K562 (cell line): ENCODE data around the gene MYOG. TPM values are rescaled to one million over a fixed set of nuclear protein-coding genes. Genes with fewer than 3 reads are reported as not detected.

Source experiments
- ATAC-seq: fragments of 200-7000 bp; cut with Tn5 transposase; 3 replicates; pipeline ENCODE4 v1.9.1; 2020; ENCODE audit warnings: moderate library complexity
- BruUV-seq: library from RNA; stranded (reverse); fragments of 400-500 nt; replicated peaks from 2 replicates; lab custom pipeline; 2021; lab: Mats Ljungman, UMichigan
- CTCF ChIA-PET: fragments of 300-600 bp; formaldehyde crosslinking; extraction: SDS; loops from one replicate; lab custom pipeline; 2021; ENCODE audit warnings: low intra/inter-chr PET ratio; lab: Yijun Ruan, JAX
- POLR2A ChIA-PET: fragments of 300-600, 350-650 bp; sonication (Branson Sonifier 250); formaldehyde crosslinking; extraction: SDS; loops from one replicate; lab custom pipeline; 2021; ENCODE audit warnings: antibody characterized with exemption, inconsistent platforms; lab: Yijun Ruan, JAX
- DNase-seq, 4 experiments: peaks; one replicate each; pipeline versions ENCODE4 v3.0.0 to v3.0.0-alpha.2; 2011 to 2018; ENCODE audit warnings: low spot score in 3 of 4, mixed read lengths in 3 of 4; ENCODE audit errors: extremely low read depth in 1 of 4
- FAIRE-seq: peaks from 2 replicates; lab custom pipeline; 2011; peaks lifted over from hg19 to GRCh38; lab: Jason Lieb, UNC
- H2AFZ ChIP-seq: 2 replicates; pipeline ENCODE4 v1.6.0; 2011; ENCODE audit warnings: low read depth, low read length, control low read depth, inconsistent platforms
- H3K27ac ChIP-seq: fragments of 200-600 bp; 3 replicates; pipeline ENCODE4 v1.8.0; 2011; ENCODE audit warnings: low read depth, mild to moderate bottlenecking, control low read depth, inconsistent platforms, low read length, moderate library complexity, mixed read lengths; ENCODE audit errors: extremely low read depth
- H3K27me3 ChIP-seq, 2 experiments: fragments of 300-600 bp in 1 of 2; 2 replicates in 1 of 2; 3 replicates in 1 of 2; pipeline versions ENCODE4 v1.6.0 to v1.8.0; 2011; ENCODE audit warnings: inconsistent platforms in 2 of 2, low read length in 2 of 2, mild to moderate bottlenecking in 1 of 2, mixed read lengths in 1 of 2, moderate library complexity in 1 of 2; ENCODE audit not compliant: control insufficient read depth in 2 of 2, insufficient read depth in 2 of 2
- H3K36me3 ChIP-seq: fragments of 300-600 bp; 3 replicates; pipeline ENCODE4 v1.8.0; 2011; ENCODE audit warnings: mild to moderate bottlenecking, low read length, inconsistent platforms; ENCODE audit not compliant: control insufficient read depth, insufficient read depth
- H3K4me1 ChIP-seq, 2 experiments: fragments of 200-600 bp in 1 of 2; replicated peaks in 1 of 2; 2 replicates in 1 of 2; 3 replicates in 1 of 2; pipeline versions ENCODE4 v1.5.1 to v1.8.0; 2011; ENCODE audit warnings: inconsistent platforms in 2 of 2, low read length in 2 of 2, mild to moderate bottlenecking in 1 of 2, mixed read lengths in 1 of 2, moderate library complexity in 1 of 2; ENCODE audit not compliant: control insufficient read depth in 2 of 2, insufficient read depth in 2 of 2
- H3K4me2 ChIP-seq: 2 replicates; pipeline ENCODE4 v1.6.1; 2011; ENCODE audit warnings: low read length, control low read depth, inconsistent platforms, mixed read lengths; ENCODE audit not compliant: insufficient read depth
- H3K4me3 ChIP-seq: fragments of 200-600 bp; sonication (generic), shearing (Covaris generic); 2 replicates; pipeline ENCODE4 v1.5.1; 2016; ENCODE audit warnings: control low read depth, inconsistent platforms
- H3K79me2 ChIP-seq: fragments of 200-600 bp; 3 replicates; pipeline ENCODE4 v1.8.0; 2011; ENCODE audit warnings: low read length, inconsistent platforms; ENCODE audit not compliant: control insufficient read depth, insufficient read depth
- H3K9ac ChIP-seq, 2 experiments: 2 replicates each; pipeline versions ENCODE4 v1.6.0 to v1.6.1; 2011; ENCODE audit warnings: low read depth in 2 of 2, low read length in 2 of 2, control low read depth in 1 of 2, inconsistent platforms in 1 of 2, mild to moderate bottlenecking in 1 of 2, mixed read lengths in 1 of 2; ENCODE audit not compliant: insufficient read depth in 1 of 2
- H3K9me1 ChIP-seq: one replicate; pipeline ENCODE4 v1.6.0; 2011; ENCODE audit warnings: inconsistent platforms, mild to moderate bottlenecking, low read length, moderate library complexity; ENCODE audit not compliant: control insufficient read depth, insufficient read depth
- H3K9me3 ChIP-seq: replicated peaks from 2 replicates; pipeline ENCODE4 v1.5.1; 2011; ENCODE audit warnings: low read depth, low read length, inconsistent platforms; ENCODE audit not compliant: control insufficient read depth, insufficient read depth
- H4K20me1 ChIP-seq: replicated peaks from 2 replicates; pipeline ENCODE4 v1.6.1; 2011; ENCODE audit warnings: low read length, inconsistent platforms, mixed read lengths; ENCODE audit not compliant: control insufficient read depth, insufficient read depth
- BACH1 ChIP-seq: fragments of 200-800 bp; sonication (Bioruptor generic); IDR thresholded peaks from 2 replicates; pipeline ENCODE4 v1.6.1; 2016; ENCODE audit warnings: missing genetic modification characterization, missing compliant biosample characterization
- CCNT2 ChIP-seq: IDR thresholded peaks from 2 replicates; pipeline ENCODE4 v1.6.1; 2011; ENCODE audit warnings: borderline replicate concordance, low read depth, mild to moderate bottlenecking, moderate library complexity, mixed read lengths, low read length; ENCODE audit not compliant: insufficient read length; ENCODE audit errors: extremely low read depth
- CHD1 ChIP-seq: fragments of 200-600 bp; sonication (generic); IDR thresholded peaks from one replicate; pipeline ENCODE4 v1.6.1; 2012; ENCODE audit warnings: mild to moderate bottlenecking, moderate library complexity, low read length, inconsistent platforms
- KDM5B ChIP-seq: fragments of 200-600 bp; sonication (generic); IDR thresholded peaks from 2 replicates; pipeline ENCODE4 v1.6.1; 2012; ENCODE audit warnings: low read depth, mild to moderate bottlenecking, moderate library complexity, low read length, control low read depth, inconsistent platforms; ENCODE audit not compliant: insufficient replicate concordance
- MCM3 ChIP-seq: fragments of 450-650 bp; IDR thresholded peaks from 2 replicates; pipeline ENCODE4 v1.6.1; 2016
- MNT ChIP-seq, 2 experiments: fragments of 450-650 bp; conservative IDR thresholded peaks; 2 replicates each; pipeline ENCODE4 v1.6.1; 2017; ENCODE audit warnings: mild to moderate bottlenecking in 2 of 2, moderate library complexity in 2 of 2
- MTF1 ChIP-seq: fragments of 250-450 bp; sonication (Bioruptor Pico); IDR thresholded peaks from 2 replicates; pipeline ENCODE4 v1.9.0; 2021; ENCODE audit warnings: moderate library complexity, mild to moderate bottlenecking, inconsistent platforms, borderline replicate concordance
- PHF20 ChIP-seq: fragments of 450-650 bp; IDR thresholded peaks from 2 replicates; pipeline ENCODE4 v1.6.1; 2018; ENCODE audit not compliant: partially characterized antibody
- SMARCC2 ChIP-seq: fragments of 450-650 bp; IDR thresholded peaks from 2 replicates; pipeline ENCODE4 v1.6.1; 2017; ENCODE audit warnings: antibody characterized with exemption, moderate library complexity, mild to moderate bottlenecking, low read depth
- SOX6 ChIP-seq: fragments of 450-650 bp; IDR thresholded peaks from 2 replicates; pipeline ENCODE4 v1.6.1; 2014; ENCODE audit warnings: mild to moderate bottlenecking
- STAG1 ChIP-seq: sonication (generic); formaldehyde crosslinking; IDR thresholded peaks from 2 replicates; pipeline ENCODE4 v1.5.0; 2020; ENCODE audit warnings: missing genetic modification reagents, borderline replicate concordance
- STAT5A ChIP-seq: IDR thresholded peaks from 2 replicates; pipeline ENCODE4 v1.6.1; 2012; ENCODE audit warnings: low read length, inconsistent platforms, borderline replicate concordance
- TCF7 ChIP-seq: sonication (generic); IDR thresholded peaks from 2 replicates; pipeline ENCODE4 v1.6.1; 2016; ENCODE audit warnings: antibody characterized with exemption, borderline replicate concordance
- ZNF175 ChIP-seq: fragments of 200-800 bp; sonication (Bioruptor generic); IDR thresholded peaks from 2 replicates; pipeline ENCODE4 v1.6.1; 2016; ENCODE audit warnings: low read depth, mild to moderate bottlenecking, missing genetic modification characterization, missing compliant biosample characterization
- ZNF592 ChIP-seq: fragments of 450-650 bp; IDR thresholded peaks from 2 replicates; pipeline ENCODE4 v1.6.1; 2017; ENCODE audit warnings: antibody characterized with exemption, mild to moderate bottlenecking
- ZNF766 ChIP-seq: fragments of 200-800 bp; sonication (Bioruptor generic); conservative IDR thresholded peaks from 2 replicates; pipeline ENCODE4 v1.6.1; 2016; ENCODE audit warnings: missing genetic modification characterization, missing compliant biosample characterization
- WGBS: fragments of 100-300 bp; shearing (Covaris generic); methylation state at CpG from one replicate; pipeline ENCODE4 v1.1.6; 2016; ENCODE audit warnings: low coverage, mixed read lengths; ENCODE audit not compliant: insufficient coverage; ENCODE audit errors: missing lambda C conversion rate; 5-methylcytosine and 5-hydroxymethylcytosine counted together
- in situ Hi-C: fragments of 300-500 bp; cut with MboI; formaldehyde crosslinking; loops from 4 replicates; pipeline ENCODE4 v1.15.0; 2018; ENCODE audit warnings: inconsistent platforms, mixed read lengths
- intact Hi-C: fragments of 100-400 bp; cut with micrococcal nuclease; formaldehyde crosslinking; loops from 2 replicates; pipeline ENCODE4 v1.14.2; 2022
- polyA plus RNA-seq, 8 experiments: library from polyadenylated mRNA; depleted of rRNA in 4 of 8; stranded (reverse) in 5 of 8; unstranded in 3 of 8; fragments of >200 nt; fragmentation: Nextera tagmentation in 2 of 8; fragmentation: Illumina TruSeq in 1 of 8; extraction: Ambion mirVana in 2 of 8; extraction: Trizol in 1 of 8; gene quantifications; 2 replicates each; pipeline versions ENCODE4 v1.2.1 to v1.2.3, GENCODE V29; 2011 to 2014; ENCODE audit warnings: inconsistent platforms in 1 of 8, missing spikeins in 1 of 8
- total RNA-seq, 7 experiments: library from RNA; depleted of rRNA in 6 of 7; stranded (reverse); fragments of >200 nt in 6 of 7; fragmentation: Illumina TruSeq in 2 of 7; extraction: Trizol in 2 of 7; gene quantifications; 2 replicates each; pipeline versions ENCODE4 v1.2.1 to v1.2.3, GENCODE V29; 2011 to 2021; ENCODE audit warnings: low replicate concordance in 1 of 7

Gene MYOG
- total and polyA plus RNA-seq, 9 of the 15 experiments (the other 6 are each of a cell fraction or from before 2014, with no cell fraction given): not detected

GRCh38 chr1:203077956-203078355, 7.9 kb downstream of the MYOG start:
- FAIRE-seq (no peak), ATAC-seq (no peak), DNase-seq (no peak)
- H3K9me1 ChIP-seq: no peaks in the 10 kb centered on the region
- no peak overlapping the region for H3K9ac ChIP-seq
- no peak overlapping the region for H2AFZ ChIP-seq
- no peaks in the 10 kb centered on the region; the same call in 1 of the 2 replicates for H4K20me1 ChIP-seq
- no peak overlapping the region for H3K4me2 ChIP-seq
- H3K79me2 ChIP-seq: no peaks in the 10 kb centered on the region
- TF ChIP-seq MNT (conservative IDR thresholded peaks at IDR 0.05): no peak
- TF ChIP-seq SMARCC2: no peak
- no peak for TF ChIP-seq ZNF592
- no peak for TF ChIP-seq PHF20
- no peak for TF ChIP-seq MCM3
- TF ChIP-seq STAT5A: no peak
- no peak for TF ChIP-seq TCF7
- no peak for TF ChIP-seq SOX6
- no peak for TF ChIP-seq CCNT2
- TF ChIP-seq BACH1 (tag): no peak
- no peak for TF ChIP-seq ZNF175 (CRISPR knock-in tag)
- TF ChIP-seq ZNF766: no peak
- TF ChIP-seq CHD1: no peak
- no peak for TF ChIP-seq STAG1 (CRISPR knock-in tag)
- no peak for TF ChIP-seq KDM5B
- no peak for TF ChIP-seq MTF1 (CRISPR knock-in tag)
- H3K27me3 ChIP-seq: peaks cover 44 to 77% of the 10 kb centered on the region in 2 experiments
- WGBS: 2% methylated on average over 2 of the region's 2 CpGs
- no peak overlapping the region for H3K27ac ChIP-seq
- BruUV-seq: no TSS peak
- in situ Hi-C loops: no loop called here
- CTCF ChIA-PET: no interaction called here
- POLR2A ChIA-PET: interaction anchor here (1.2 to 2.2 kb wide), 3 partner anchors 9 to 12 kb away, joined by 6 to 12 read pairs (median 6); partner anchors contain the start of gene MYOG
- H3K9me3 ChIP-seq: no peaks in the 10 kb centered on the region
- no peak overlapping the region for H3K4me3 ChIP-seq
- H3K4me1 ChIP-seq: peaks cover 0 to 10% of the 10 kb centered on the region in 2 experiments; a peak in 2 of 5 replicates
- intact Hi-C loops: no loop called here
- no peaks in the 10 kb centered on the region for H3K36me3 ChIP-seq
